K562 (cell line): Measurements from ENCODE around the gene RUNDC3A. TPM values are rescaled to one million over a fixed set of nuclear protein-coding genes. Genes with fewer than 3 reads are reported as not detected.

Source experiments
- BCOR ChIP-seq: fragments of 450-650 bp; IDR thresholded peaks from 2 replicates; pipeline ENCODE4 v1.6.1; 2016
- CHCHD3 ChIP-seq: fragments of 250-450 bp; sonication (Bioruptor Pico); IDR thresholded peaks from 2 replicates; pipeline ENCODE4 v2.1.2; 2022; ENCODE audit warnings: mild to moderate bottlenecking
- CREM ChIP-seq: IDR thresholded peaks from 2 replicates; pipeline ENCODE4 v1.6.1; 2014; ENCODE audit warnings: antibody characterized with exemption, low read depth
- FOXM1 ChIP-seq, 2 experiments: fragments of 450-650 bp in 1 of 2; sonication (generic) in 1 of 2; formaldehyde crosslinking in 1 of 2; IDR thresholded peaks; 2 replicates each; pipeline versions ENCODE4 v1.6.1 to v1.9.0; 2017 to 2022; ENCODE audit warnings: low read depth in 2 of 2, mild to moderate bottlenecking in 2 of 2, missing genetic modification reagents in 1 of 2, moderate library complexity in 1 of 2
- GABPB1 ChIP-seq: sonication (generic); formaldehyde crosslinking; IDR thresholded peaks from 2 replicates; pipeline ENCODE4 v1.8.0; 2022; ENCODE audit warnings: mild to moderate bottlenecking, missing genetic modification reagents
- HDAC1 ChIP-seq, 2 experiments: fragments of 450-650 bp; IDR thresholded peaks; 2 replicates each; pipeline ENCODE4 v1.6.1; 2016 to 2017; ENCODE audit warnings: inconsistent platforms in 1 of 2, mild to moderate bottlenecking in 1 of 2, moderate library complexity in 1 of 2
- JUN ChIP-seq, 2 experiments: sonication (generic) in 1 of 2; formaldehyde crosslinking in 1 of 2; IDR thresholded peaks; 2 replicates each; pipeline versions ENCODE4 v1.6.1 to v1.8.0; 2012 to 2022; ENCODE audit warnings: borderline replicate concordance in 2 of 2, mild to moderate bottlenecking in 2 of 2, improper control_type of control experiment in 1 of 2, low read depth in 1 of 2, low read length in 1 of 2, missing genetic modification reagents in 1 of 2
- KAT7 ChIP-seq: sonication (generic); formaldehyde crosslinking; IDR thresholded peaks from 2 replicates; pipeline ENCODE4 v1.8.0; 2022; ENCODE audit warnings: missing genetic modification reagents, mild to moderate bottlenecking, borderline replicate concordance
- KDM5B ChIP-seq: fragments of 200-600 bp; sonication (generic); IDR thresholded peaks from 2 replicates; pipeline ENCODE4 v1.6.1; 2012; ENCODE audit warnings: low read depth, mild to moderate bottlenecking, moderate library complexity, low read length, control low read depth, inconsistent platforms; ENCODE audit not compliant: insufficient replicate concordance
- KHSRP ChIP-seq: fragments of 450-650 bp; IDR thresholded peaks from 2 replicates; pipeline ENCODE4 v1.6.1; 2017
- LARP7 ChIP-seq: fragments of 450-650 bp; IDR thresholded peaks from 2 replicates; pipeline ENCODE4 v1.6.1; 2016
- MXI1 ChIP-seq: IDR thresholded peaks from 2 replicates; pipeline ENCODE4 v1.6.1; 2011; ENCODE audit warnings: low read depth, mild to moderate bottlenecking, improper control_type of control experiment, low read length
- NCOR1 ChIP-seq: fragments of 450-650 bp; IDR thresholded peaks from 2 replicates; pipeline ENCODE4 v1.6.1; 2016; ENCODE audit warnings: mild to moderate bottlenecking, moderate library complexity
- PHF8 ChIP-seq: fragments of 200-600 bp; sonication (generic); IDR thresholded peaks from 2 replicates; pipeline ENCODE4 v1.6.1; 2012; ENCODE audit warnings: mixed run types, mild to moderate bottlenecking, inconsistent platforms, low read length, moderate library complexity, borderline replicate concordance
- POLR2G ChIP-seq: fragments of 200-400 bp; formaldehyde crosslinking; IDR thresholded peaks from 2 replicates; pipeline ENCODE4 v1.6.1; 2017; ENCODE audit warnings: low read depth, mild to moderate bottlenecking, antibody characterized with exemption, low read length, moderate library complexity
- PRPF4 ChIP-seq: fragments of 200-400 bp; formaldehyde crosslinking; IDR thresholded peaks from one replicate; pipeline ENCODE4 v1.6.1; 2017; ENCODE audit warnings: low read length, low read depth, mild to moderate bottlenecking; ENCODE audit not compliant: insufficient read depth, poor library complexity, severe bottlenecking
- RNF2 ChIP-seq: sonication (generic); IDR thresholded peaks from 2 replicates; pipeline ENCODE4 v1.6.1; 2016
- SETDB1 ChIP-seq: IDR thresholded peaks from one replicate; pipeline ENCODE4 v1.6.1; 2012; ENCODE audit warnings: low read length, control low read depth, inconsistent platforms
- TCF7 ChIP-seq: sonication (generic); IDR thresholded peaks from 2 replicates; pipeline ENCODE4 v1.6.1; 2016; ENCODE audit warnings: antibody characterized with exemption, borderline replicate concordance
- U2AF2 ChIP-seq: fragments of 200-400 bp; formaldehyde crosslinking; optimal IDR thresholded peaks from 2 replicates; pipeline ENCODE3; 2017; ENCODE audit warnings: low read depth, mild to moderate bottlenecking, low read length
- XRCC3 ChIP-seq: fragments of 450-650 bp; IDR thresholded peaks from 2 replicates; pipeline ENCODE4 v1.6.1; 2017; ENCODE audit warnings: mild to moderate bottlenecking, moderate library complexity
- ZNF23 ChIP-seq: fragments of 250-450 bp; sonication (Bioruptor Pico); IDR thresholded peaks from 2 replicates; pipeline ENCODE4 v1.4.0; 2020; ENCODE audit warnings: mild to moderate bottlenecking
- ZNF717 ChIP-seq: fragments of 250-450 bp; sonication (Bioruptor Pico); IDR thresholded peaks from 2 replicates; pipeline ENCODE4 v1.5.0; 2021
- polyA plus RNA-seq, 8 experiments: library from polyadenylated mRNA; depleted of rRNA in 4 of 8; stranded (reverse) in 5 of 8; unstranded in 3 of 8; fragments of >200 nt; fragmentation: Nextera tagmentation in 2 of 8; fragmentation: Illumina TruSeq in 1 of 8; extraction: Ambion mirVana in 2 of 8; extraction: Trizol in 1 of 8; gene quantifications; 2 replicates each; pipeline versions ENCODE4 v1.2.1 to v1.2.3, GENCODE V29; 2011 to 2014; ENCODE audit warnings: inconsistent platforms in 1 of 8, missing spikeins in 1 of 8
- total RNA-seq, 7 experiments: library from RNA; depleted of rRNA in 6 of 7; stranded (reverse); fragments of >200 nt in 6 of 7; fragmentation: Illumina TruSeq in 2 of 7; extraction: Trizol in 2 of 7; gene quantifications; 2 replicates each; pipeline versions ENCODE4 v1.2.1 to v1.2.3, GENCODE V29; 2011 to 2021; ENCODE audit warnings: low replicate concordance in 1 of 7
- TF ChIP-seq, protein P1 (sequence below): sonication (generic); formaldehyde crosslinking; IDR thresholded peaks from 2 replicates; pipeline ENCODE4 v1.8.1; 2022; ENCODE audit warnings: missing genetic modification reagents
- TF ChIP-seq, protein P2 (sequence below): fragments of 250-450 bp; sonication (Bioruptor Pico); IDR thresholded peaks from 2 replicates; pipeline ENCODE4 v1.4.0; 2020; ENCODE audit warnings: borderline replicate concordance
- TF ChIP-seq, protein P3 (sequence below), 2 experiments: fragments of 450-650 bp in 1 of 2; sonication (generic) in 1 of 2; formaldehyde crosslinking; conservative IDR thresholded peaks; 2 replicates each; pipeline versions ENCODE4 v1.4.0 to v1.8.1; 2020 to 2022; ENCODE audit warnings: mild to moderate bottlenecking in 1 of 2, missing genetic modification reagents in 1 of 2

Gene RUNDC3A
- total and polyA plus RNA-seq, 9 of the 15 experiments (the other 6 are each of a cell fraction or from before 2014, with no cell fraction given) = not detected

DNA sequence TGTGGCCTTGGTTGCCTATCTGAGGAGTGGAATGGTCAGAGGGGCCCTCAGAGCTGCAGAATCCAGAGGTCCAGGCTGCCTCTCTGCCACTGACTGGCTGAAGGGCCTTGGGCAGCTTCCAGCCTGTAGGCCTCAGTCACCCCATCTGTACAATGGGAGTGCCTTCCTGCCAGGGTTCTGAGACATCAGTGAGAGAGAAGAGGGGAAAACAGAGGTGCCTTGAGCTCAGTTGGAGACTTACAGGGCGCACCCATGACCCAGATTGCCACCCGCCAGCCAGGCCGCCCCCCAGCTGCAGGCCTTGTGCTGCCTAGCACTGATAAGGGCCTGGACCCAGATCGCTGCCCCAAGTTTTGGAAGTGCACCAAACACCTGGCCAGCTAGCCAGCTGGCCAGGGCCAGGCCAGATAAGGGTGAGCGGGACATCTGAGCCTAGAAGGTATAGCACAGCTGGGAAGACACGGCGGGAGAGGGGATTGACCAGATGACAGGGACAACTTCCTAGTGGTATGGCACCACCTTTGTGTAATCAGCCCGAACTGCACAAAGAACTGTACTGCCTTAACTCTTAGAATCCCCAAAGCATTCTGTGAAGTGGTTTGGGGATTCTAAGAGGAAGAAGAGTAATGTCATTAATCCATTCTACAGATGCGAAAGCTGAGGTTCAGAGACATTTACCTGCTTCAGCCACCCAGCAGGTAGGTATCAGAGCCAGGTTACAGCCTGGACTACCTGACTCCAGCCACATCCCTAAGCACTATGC, 41.8 kb upstream of the RUNDC3A start (continued):
- TF ChIP-seq GABPB1 (CRISPR knock-in tag) (peak; percentile 76; the same call in 1 of the 2 replicates), NCOR1 (peak; percentile 100), TCF7 (peak; percentile 43; the same call in 1 of the 2 replicates), ZNF23 (CRISPR knock-in tag) (no peak), SETDB1 (no peak), CHCHD3 (CRISPR knock-in tag) (no peak), LARP7 (no peak), PHF8 (no peak), PRPF4 (no peak), KAT7 (CRISPR knock-in tag) (peak; percentile 98; the same call in 1 of the 2 replicates), RNF2 (peak; percentile 75; the same call in 1 of the 2 replicates), POLR2G (no peak), KHSRP (peak; percentile 90), XRCC3 (no peak), U2AF2 (no peak), BCOR (peak; percentile 99), MXI1 (peak; percentile 85), CREM (peak; percentile 71), KDM5B (no peak), ZNF717 (CRISPR knock-in tag) (no peak), FOXM1 (IDR thresholded peaks at IDR 0.05; ENCODE audit: low read depth) (peak; percentile 99), FOXM1 (CRISPR knock-in tag; IDR thresholded peaks at IDR 0.05; ENCODE audit: low read depth) (0 out of 2 replicates have a peak, but pooled peaks have one; percentile 22), HDAC1 (IDR thresholded peaks at IDR 0.05) (peak in 1 of 2 experiments; percentile 83; a peak in 3 of 4 replicates), JUN (IDR thresholded peaks at IDR 0.05; ENCODE audit: borderline replicate concordance, low read depth, low read length) (peak; percentile 46; the same call in 1 of the 2 replicates), JUN (CRISPR knock-in tag; IDR thresholded peaks at IDR 0.05; ENCODE audit: borderline replicate concordance) (no peak)
- TF ChIP-seq, protein P1, sequence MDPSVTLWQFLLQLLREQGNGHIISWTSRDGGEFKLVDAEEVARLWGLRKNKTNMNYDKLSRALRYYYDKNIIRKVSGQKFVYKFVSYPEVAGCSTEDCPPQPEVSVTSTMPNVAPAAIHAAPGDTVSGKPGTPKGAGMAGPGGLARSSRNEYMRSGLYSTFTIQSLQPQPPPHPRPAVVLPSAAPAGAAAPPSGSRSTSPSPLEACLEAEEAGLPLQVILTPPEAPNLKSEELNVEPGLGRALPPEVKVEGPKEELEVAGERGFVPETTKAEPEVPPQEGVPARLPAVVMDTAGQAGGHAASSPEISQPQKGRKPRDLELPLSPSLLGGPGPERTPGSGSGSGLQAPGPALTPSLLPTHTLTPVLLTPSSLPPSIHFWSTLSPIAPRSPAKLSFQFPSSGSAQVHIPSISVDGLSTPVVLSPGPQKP (CRISPR knock-in tag) = no peak
- TF ChIP-seq, protein P2, sequence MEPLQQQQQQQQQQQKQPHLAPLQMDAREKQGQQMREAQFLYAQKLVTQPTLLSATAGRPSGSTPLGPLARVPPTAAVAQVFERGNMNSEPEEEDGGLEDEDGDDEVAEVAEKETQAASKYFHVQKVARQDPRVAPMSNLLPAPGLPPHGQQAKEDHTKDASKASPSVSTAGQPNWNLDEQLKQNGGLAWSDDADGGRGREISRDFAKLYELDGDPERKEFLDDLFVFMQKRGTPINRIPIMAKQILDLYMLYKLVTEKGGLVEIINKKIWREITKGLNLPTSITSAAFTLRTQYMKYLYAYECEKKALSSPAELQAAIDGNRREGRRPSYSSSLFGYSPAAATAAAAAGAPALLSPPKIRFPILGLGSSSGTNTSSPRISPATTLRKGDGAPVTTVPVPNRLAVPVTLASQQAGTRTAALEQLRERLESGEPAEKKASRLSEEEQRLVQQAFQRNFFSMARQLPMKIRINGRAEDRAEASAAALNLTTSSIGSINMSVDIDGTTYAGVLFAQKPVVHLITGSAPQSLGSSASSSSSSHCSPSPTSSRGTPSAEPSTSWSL (CRISPR knock-in tag) = no peak
- TF ChIP-seq, protein P3, sequence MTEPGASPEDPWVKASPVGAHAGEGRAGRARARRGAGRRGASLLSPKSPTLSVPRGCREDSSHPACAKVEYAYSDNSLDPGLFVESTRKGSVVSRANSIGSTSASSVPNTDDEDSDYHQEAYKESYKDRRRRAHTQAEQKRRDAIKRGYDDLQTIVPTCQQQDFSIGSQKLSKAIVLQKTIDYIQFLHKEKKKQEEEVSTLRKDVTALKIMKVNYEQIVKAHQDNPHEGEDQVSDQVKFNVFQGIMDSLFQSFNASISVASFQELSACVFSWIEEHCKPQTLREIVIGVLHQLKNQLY (CRISPR knock-in tag; conservative IDR thresholded peaks at IDR 0.05) = no peak
